Dendritic cell treated with granulocyte-macrophage colony-stimulating factor and Interleukin-4, amounts not matched to agents 40 ng/mL and 50 ng/mL, for 4 days (primary cell): ENCODE measurements around the gene FLNC.

ENCODE experiments used
- H3K27ac Mint-ChIP-seq: one replicate; pipeline ENCODE4 v1.8.0; 2022; ENCODE audit warnings: mild to moderate bottlenecking, mixed read lengths
- H3K27me3 Mint-ChIP-seq: one replicate; pipeline ENCODE4 v1.8.0; 2022; ENCODE audit warnings: mild to moderate bottlenecking, mixed read lengths
- H3K36me3 Mint-ChIP-seq: one replicate; pipeline ENCODE4 v1.8.0; 2022; ENCODE audit warnings: low read depth, mixed read lengths
- H3K4me1 Mint-ChIP-seq: one replicate; pipeline ENCODE4 v1.8.0; 2022; ENCODE audit warnings: low read depth, mixed read lengths
- H3K4me3 Mint-ChIP-seq: one replicate; pipeline ENCODE4 v1.8.0; 2022; ENCODE audit warnings: mild to moderate bottlenecking, moderate library complexity, mixed read lengths
- H3K9me3 Mint-ChIP-seq: one replicate; pipeline ENCODE4 v1.8.0; 2022; ENCODE audit warnings: mixed read lengths
- intact Hi-C: fragments of 100-400 bp; cut with micrococcal nuclease; formaldehyde crosslinking; loops from one replicate; pipeline ENCODE4 v1.15.0; 2022

The FLNC gene

DNA sequence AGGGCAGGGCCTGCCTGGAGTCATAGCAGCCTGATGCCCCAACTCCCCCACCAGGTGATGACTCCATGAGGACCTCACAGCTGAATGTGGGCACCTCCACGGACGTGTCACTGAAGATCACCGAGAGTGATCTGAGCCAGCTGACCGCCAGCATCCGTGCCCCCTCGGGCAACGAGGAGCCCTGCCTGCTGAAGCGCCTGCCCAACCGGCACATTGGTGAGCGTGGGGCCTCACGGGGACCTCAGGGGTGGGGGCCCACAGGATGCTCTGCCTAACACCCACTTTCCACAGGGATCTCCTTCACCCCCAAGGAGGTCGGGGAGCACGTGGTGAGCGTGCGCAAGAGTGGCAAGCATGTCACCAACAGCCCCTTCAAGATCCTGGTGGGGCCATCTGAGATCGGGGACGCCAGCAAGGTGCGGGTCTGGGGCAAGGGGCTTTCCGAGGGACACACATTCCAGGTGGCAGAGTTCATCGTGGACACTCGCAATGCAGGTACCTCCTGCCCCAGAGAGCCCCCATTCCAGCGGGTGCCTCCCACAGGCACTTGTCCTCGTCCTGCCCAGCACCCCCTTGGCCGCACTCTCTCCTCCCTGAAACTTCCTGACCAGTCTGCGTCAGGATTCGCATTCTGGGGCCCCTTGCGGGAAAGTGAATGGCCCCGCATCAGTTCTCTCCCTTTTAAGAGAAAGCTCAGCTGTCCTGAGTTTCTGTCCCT is 22.5 kb downstream of the FLNC start:
- no peaks in the 10 kb centered on the region for H3K9me3 Mint-ChIP-seq
- intact Hi-C loops, result no loop called here
- H3K27ac Mint-ChIP-seq, result no peak overlapping the region

DNA sequence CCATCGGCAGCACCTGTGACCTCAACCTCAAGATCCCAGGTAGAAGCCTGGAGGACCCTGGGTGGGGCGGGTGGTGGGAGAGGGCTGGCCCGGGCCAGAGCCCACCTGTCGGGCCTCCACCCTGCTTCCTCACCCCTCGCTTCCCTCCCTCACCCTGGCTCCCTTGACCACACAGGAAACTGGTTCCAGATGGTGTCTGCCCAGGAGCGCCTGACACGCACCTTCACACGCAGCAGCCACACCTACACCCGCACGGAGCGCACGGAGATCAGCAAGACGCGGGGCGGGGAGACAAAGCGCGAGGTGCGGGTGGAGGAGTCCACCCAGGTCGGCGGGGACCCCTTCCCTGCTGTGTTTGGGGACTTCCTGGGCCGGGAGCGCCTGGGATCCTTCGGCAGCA is 23.6 kb downstream of the FLNC start:
- Mint-ChIP-seq H3K27ac (no peak overlapping the region), H3K9me3 (no peaks in the 10 kb centered on the region), H3K4me3 (no peak overlapping the region), H3K27me3 (peaks cover 19% of the 10 kb centered on the region), H3K4me1 (no peaks in the 10 kb centered on the region), H3K36me3 (no peaks in the 10 kb centered on the region)
- intact Hi-C loops, result no loop called here

More for the DNA sequence above, 22.5 kb downstream of the FLNC start:
- peaks cover 19% of the 10 kb centered on the region for H3K27me3 Mint-ChIP-seq
- no peaks in the 10 kb centered on the region for H3K4me1 Mint-ChIP-seq
- H3K4me3 Mint-ChIP-seq, result no peak overlapping the region
- H3K36me3 Mint-ChIP-seq, result no peaks in the 10 kb centered on the region

DNA sequence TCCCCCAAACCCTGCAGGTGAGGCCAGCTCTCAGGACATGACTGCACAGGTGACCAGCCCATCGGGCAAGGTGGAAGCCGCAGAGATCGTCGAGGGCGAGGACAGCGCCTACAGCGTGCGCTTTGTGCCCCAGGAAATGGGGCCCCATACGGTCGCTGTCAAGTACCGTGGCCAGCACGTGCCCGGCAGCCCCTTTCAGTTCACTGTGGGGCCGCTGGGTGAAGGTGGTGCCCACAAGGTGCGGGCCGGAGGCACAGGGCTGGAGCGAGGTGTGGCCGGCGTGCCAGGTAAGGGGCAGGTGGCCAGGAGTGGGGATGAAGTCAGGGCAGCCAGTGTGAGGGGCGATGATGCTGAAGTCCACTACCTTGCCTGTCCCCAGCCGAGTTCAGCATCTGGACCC is 24.2 kb downstream of the FLNC start:
- intact Hi-C loops, result no loop called here
- Mint-ChIP-seq H3K36me3 (no peaks in the 10 kb centered on the region), H3K27ac (no peak overlapping the region), H3K4me3 (no peak overlapping the region), H3K9me3 (no peaks in the 10 kb centered on the region), H3K27me3 (peaks cover 17% of the 10 kb centered on the region), H3K4me1 (peaks cover under 1% of the 10 kb centered on the region)

DNA sequence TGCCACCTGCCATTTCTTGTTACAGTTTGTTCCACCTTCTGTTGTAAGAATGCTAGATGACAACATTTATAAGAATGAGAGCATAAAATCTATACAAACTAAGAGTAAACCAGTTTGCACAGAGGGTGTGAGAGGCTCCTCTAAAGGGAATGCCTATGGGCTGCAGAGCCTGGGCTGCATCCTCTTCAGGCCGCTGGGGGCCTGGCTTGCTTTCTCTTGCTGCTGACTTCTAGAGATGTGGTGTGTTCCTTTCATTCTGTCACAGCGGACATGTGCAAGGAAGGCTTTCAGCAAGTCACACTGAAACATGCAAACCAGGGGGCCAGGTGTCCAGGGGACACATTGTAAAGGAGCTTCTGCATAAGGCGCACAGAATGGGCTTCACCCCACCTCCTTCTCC is 25.4 kb downstream of the FLNC start:
- Mint-ChIP-seq H3K27ac (no peak overlapping the region), H3K4me3 (no peak overlapping the region), H3K36me3 (no peaks in the 10 kb centered on the region), H3K9me3 (no peaks in the 10 kb centered on the region), H3K4me1 (peaks cover 8% of the 10 kb centered on the region), H3K27me3 (peaks cover 17% of the 10 kb centered on the region)
- intact Hi-C loops, result no loop called here

DNA sequence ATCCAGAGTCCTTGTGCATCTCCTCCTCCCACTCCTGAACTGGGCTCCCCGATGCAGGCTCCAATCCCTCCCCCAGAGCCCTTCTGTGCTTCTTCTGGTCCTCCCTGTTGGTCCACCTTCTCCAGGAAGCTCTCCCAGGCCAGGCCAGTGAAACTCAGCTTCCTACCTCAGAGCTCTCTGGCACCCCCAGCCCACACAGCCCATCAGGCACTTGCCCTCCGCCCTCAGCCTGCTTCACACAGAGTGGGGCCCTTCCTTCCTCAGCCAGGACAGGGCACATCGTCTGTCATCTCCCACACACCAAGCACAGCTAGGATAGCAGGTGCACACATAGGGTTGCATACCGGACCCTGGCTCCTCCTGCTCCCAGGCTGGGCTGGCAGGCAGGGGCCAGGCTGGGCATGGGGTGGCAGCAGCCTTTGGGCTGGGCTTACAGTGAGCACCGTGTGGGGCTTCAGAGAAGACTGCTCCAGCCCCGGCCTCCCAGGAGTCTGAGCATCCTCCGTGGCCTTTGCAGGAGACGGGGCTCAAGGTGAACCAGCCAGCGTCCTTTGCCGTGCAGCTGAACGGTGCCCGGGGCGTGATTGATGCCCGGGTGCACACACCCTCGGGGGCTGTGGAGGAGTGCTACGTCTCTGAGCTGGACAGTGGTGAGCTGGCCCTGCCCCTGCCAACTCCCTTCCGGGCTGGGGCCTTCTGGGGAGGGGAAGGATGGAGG is 26.0 kb downstream of the FLNC start:
- Mint-ChIP-seq H3K9me3 (no peaks in the 10 kb centered on the region), H3K27ac (no peak overlapping the region), H3K36me3 (no peaks in the 10 kb centered on the region), H3K4me1 (peaks cover 8% of the 10 kb centered on the region), H3K4me3 (no peak overlapping the region), H3K27me3 (peaks cover 17% of the 10 kb centered on the region)
- intact Hi-C loops, result no loop called here

DNA sequence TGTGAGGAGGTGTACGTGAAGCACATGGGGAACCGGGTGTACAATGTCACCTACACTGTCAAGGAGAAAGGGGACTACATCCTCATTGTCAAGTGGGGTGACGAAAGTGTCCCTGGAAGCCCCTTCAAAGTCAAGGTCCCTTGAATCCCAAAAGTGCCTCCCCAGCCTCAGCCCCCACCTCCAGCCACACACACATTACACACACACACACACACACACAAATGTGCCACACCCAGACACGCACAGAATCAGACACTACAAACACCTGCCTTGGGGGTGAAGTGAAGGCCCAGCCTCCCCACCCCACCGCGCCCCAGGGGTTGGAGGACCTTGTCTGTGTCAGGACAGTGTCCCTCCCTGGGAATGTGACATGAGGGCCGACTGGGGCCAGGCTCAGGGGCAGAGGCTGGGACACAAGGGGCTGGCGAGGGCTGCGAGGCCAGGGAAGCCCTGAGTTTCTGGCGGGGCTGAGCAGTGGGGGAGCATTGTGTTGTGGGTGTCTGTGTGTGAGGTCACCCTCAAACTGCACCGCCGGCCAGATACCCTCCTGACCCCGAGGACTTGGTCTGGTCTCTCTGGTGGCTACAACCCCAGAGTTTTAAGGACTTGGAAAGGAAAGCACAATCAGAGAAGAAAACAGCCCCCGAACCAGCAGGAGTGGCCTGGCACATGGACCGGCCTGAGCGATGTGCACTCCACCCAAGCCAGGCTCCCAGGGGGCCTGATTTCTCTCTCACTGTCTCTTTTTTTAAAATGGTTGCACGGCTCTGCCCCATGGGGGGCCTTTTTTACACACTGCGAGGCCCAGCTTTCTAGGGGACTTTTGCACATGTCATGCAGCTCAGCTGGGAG is 28.4 kb downstream of the FLNC start:
- H3K27ac Mint-ChIP-seq, result no peak overlapping the region
- peaks cover 14% of the 10 kb centered on the region for H3K27me3 Mint-ChIP-seq
- H3K9me3 Mint-ChIP-seq, result no peaks in the 10 kb centered on the region
- peaks cover 8% of the 10 kb centered on the region for H3K36me3 Mint-ChIP-seq
- intact Hi-C loops, result no loop called here
- no peak overlapping the region for H3K4me3 Mint-ChIP-seq
- H3K4me1 Mint-ChIP-seq, result peaks cover 18% of the 10 kb centered on the region

DNA sequence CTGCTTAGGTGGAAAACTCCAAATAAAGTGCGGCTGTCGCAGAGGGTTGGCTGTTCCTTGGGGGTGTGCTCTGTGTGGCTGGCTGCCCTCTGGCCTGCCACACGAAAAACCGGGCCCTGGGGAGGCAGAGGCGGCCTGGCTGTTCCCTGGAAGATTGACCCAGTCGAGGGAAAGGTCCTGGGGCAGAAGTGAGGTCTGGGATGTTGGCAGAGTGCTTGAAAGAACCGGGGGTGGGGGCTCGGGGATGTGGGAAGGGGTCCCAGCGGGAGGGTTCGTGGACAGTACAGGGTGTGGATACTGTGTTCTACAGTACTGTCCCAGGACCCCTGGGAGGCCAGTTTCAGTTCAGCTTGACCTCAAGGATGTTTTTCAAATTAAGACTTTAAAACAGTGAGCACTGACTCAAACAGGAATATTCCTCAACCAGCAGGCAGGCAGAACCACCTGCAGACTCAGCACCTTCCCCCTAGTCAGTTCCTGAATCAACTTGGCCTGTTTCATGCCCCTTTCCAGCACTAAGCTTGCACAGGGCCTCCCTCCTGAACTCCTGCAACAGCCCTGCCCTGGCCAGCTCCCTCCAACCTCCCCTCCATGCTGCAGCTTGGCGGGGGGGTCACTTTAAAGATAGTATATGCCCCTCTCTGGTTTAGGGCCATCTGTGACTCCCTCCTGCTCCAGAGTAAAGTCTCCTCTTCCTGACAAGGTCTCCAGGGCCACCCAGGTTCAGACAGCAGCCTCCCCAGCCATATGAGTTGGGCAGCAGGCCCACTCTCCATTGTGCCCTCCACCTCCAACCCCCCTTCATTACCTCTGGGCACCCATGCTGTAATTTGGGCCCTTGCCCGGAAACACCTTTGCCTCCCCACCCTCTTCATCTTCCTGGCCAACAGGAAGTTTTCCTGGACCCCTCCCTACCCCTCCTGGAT is 29.3 kb downstream of the FLNC start:
- peaks cover 21% of the 10 kb centered on the region for H3K4me1 Mint-ChIP-seq
- H3K9me3 Mint-ChIP-seq, result no peaks in the 10 kb centered on the region
- H3K27ac Mint-ChIP-seq, result peak overlapping the region; percentile 4
- H3K27me3 Mint-ChIP-seq, result peaks cover 10% of the 10 kb centered on the region
- intact Hi-C loops, result loop anchor here (10.0 kb wide), 1 partner anchor 65 kb away; the partner anchor contains the start of gene CCDC136
- H3K4me3 Mint-ChIP-seq, result no peak overlapping the region
- peaks cover 8% of the 10 kb centered on the region for H3K36me3 Mint-ChIP-seq

DNA sequence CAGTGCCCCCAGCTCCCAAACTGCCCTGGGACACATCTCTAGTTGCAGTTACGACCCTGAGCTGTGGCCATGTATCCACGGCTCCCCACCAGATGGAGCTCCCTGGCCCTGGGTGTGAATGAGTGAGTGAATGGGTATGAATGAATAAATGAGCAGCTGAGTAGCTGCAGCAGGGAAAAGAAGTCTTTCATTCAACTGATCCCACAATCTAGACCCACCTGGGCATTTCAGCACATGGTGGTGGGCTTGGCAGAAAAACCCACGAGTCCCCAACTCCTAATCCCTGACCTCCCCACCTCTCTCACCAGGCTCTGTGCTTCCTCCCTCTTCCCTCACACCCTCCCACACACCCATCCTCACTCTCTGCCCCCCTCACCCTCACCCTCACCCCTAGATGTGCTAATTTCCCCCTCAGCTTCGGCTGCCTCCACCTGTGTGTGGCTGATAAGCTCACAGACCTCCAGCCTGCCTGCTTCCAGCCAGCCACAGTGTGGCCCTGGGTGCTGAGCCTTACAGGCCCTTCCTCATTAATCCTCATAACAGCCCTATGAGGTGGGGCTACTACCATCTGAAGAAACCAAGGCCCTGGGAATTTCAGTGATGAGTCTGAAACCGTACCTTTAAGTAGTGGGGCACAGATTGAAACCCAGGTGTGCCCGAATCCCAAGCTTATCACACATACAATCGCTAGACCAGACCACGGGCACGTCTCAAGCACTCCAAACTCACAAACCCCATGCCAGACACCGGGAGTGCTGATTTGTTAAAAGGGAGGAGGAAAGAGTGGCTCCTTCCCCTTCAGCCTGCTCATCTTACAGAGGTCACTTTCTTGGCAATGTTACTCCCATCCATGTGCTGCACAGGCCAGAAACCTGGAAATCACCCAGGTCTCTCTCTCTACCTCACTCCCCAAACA is 30.2 kb downstream of the FLNC start:
- H3K27ac Mint-ChIP-seq, result peak overlapping the region; percentile 14
- H3K27me3 Mint-ChIP-seq, result peaks cover 5% of the 10 kb centered on the region
- peaks cover 18% of the 10 kb centered on the region for H3K36me3 Mint-ChIP-seq
- H3K4me3 Mint-ChIP-seq, result no peak overlapping the region
- H3K4me1 Mint-ChIP-seq, result peaks cover 30% of the 10 kb centered on the region
- intact Hi-C loops, result loop anchor here (10.0 kb wide), 1 partner anchor 66 kb away; the partner anchor contains the start of gene CCDC136
- H3K9me3 Mint-ChIP-seq, result no peaks in the 10 kb centered on the region

DNA sequence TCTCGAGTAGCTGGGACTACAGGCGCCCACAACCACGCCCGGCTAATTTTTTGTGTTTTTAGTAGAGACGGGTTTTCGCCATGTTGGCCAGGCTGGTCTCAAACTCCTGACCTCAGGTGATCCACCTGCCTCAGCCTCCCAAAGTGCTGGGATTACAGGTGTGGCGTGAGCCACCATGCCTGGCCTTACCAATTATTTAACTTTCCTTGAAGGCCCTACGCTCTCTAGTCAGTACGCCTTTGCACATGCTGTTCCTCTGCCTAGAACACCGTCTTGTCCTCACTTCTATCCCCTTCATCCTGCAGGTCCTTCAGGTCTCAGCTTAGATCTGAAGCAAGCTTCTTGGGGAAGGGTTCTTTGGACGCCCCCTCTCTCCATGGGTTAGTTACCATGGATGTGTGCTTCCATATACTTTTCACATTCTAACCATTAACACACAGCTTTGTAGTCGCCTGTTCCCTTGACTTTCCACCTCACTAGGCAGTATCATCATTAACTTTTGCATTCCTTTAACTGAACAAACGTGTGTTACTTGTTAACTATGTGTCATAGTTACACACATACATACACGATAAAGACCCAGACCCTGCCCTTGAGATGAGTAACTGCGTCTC is 31.9 kb downstream of the FLNC start:
- Mint-ChIP-seq H3K4me1 (peaks cover 46% of the 10 kb centered on the region), H3K9me3 (no peaks in the 10 kb centered on the region), H3K27ac (peak overlapping the region; percentile 94), H3K4me3 (peak overlapping the region; percentile 90), H3K36me3 (peaks cover 34% of the 10 kb centered on the region), H3K27me3 (peaks cover 4% of the 10 kb centered on the region)
- intact Hi-C loops, result loop anchor here (10.0 kb wide), 1 partner anchor 67 kb away; the partner anchor contains the start of gene CCDC136

DNA sequence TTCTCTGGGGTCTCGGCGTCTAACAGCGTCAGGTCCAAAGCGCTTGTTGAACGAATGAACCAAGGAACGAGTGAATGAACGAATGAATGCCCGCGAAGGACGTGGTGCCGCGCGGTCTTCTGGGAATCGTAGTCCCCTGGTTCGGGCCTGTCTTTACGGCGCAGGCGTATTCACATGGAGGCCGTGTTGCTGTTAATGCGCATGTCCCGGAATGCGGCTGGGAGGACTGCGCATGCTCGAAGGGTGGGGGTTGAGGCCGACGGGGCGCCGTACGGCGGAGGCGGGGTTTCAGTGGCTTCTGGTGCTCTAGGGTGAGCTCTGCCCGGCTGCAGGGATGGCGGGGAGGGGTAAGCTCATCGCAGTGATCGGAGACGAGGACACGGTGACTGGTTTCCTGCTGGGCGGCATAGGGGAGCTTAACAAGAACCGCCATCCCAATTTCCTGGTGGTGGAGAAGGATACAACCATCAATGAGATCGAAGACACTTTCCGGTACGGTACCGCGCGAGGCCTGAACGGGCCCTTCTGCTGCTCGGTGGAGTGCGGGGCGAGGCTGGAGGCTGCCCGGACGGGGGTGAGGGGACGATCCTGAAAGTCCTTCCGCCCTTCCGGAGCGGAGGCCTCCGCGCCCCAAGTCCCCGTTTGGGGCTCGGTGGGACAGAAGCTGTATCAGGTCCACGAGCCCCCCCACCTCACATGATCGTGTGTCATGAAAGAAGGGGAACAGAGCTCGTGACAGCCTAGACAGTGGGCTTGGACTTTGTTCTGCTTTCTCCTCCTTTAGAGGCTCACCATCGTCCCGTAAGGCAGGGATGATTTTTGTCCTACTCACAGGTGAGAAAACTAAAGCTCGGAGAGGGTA is 32.6 kb downstream of the FLNC start, which contains the start of gene ATP6V1F:
Gene ATP6V1F (plus strand): TSS at position 286 of the 862 bp plus-strand sequence. CDS start 49 bp downstream, at position 335.
- H3K4me1 Mint-ChIP-seq, result peaks cover 53% of the 10 kb centered on the region
- H3K9me3 Mint-ChIP-seq, result no peaks in the 10 kb centered on the region
- intact Hi-C loops, result loop anchor here (10.0 kb wide), 1 partner anchor 68 kb away; the partner anchor contains the start of gene CCDC136
- peaks cover 8% of the 10 kb centered on the region for H3K27me3 Mint-ChIP-seq
- H3K27ac Mint-ChIP-seq, result peak within 1 kb of the TSS; percentile 94
- peak within 1 kb of the TSS; percentile 90 for H3K4me3 Mint-ChIP-seq
- peaks cover 38% of the 10 kb centered on the region for H3K36me3 Mint-ChIP-seq

DNA sequence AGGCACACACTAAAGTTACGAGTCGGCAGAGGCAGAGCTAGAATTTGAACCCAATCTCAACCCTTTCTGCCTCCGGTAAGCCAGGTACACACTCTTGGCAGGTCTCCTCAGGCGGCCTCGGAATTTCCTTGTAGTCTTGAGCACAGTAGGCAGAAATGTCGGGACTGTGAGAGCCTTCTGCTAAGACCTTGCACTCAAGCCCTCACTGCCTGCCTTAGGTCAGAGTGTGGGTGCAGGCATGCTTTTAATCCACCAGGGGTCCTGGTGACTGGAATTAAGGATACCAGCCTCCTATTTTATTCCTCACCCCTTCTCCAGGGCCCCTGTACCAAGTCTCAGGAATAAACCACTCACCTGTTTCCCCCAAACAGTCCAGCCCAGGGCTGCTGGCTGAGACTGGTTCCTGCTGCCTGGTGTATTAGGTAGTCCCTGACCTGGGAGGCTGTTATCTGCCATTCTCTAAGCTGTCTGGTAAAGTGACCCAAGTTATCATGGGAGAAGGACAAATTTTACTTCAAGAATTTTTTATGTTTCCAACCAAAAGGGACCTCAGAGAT is 33.3 kb downstream of the FLNC start:
- intact Hi-C loops, result loop anchor here (10.0 kb wide), 1 partner anchor 69 kb away; the partner anchor contains the start of gene CCDC136
- Mint-ChIP-seq H3K4me1 (peaks cover 60% of the 10 kb centered on the region), H3K27me3 (peaks cover 12% of the 10 kb centered on the region), H3K27ac (peak overlapping the region; percentile 94), H3K4me3 (peak overlapping the region; percentile 90), H3K36me3 (peaks cover 38% of the 10 kb centered on the region), H3K9me3 (no peaks in the 10 kb centered on the region)
